Fibroblast of villous mesenchyme (primary cell): ENCODE data around the gene ZBTB47. TPM values are rescaled to one million over a fixed set of nuclear protein-coding genes. Genes with fewer than 3 reads are reported as not detected.

Experiments used
- DNase-seq: peaks from one replicate; pipeline ENCODE4 v3.0.0-alpha.2; 2010; ENCODE audit warnings: low read depth
- H3K4me3 ChIP-seq: 2 replicates; pipeline ENCODE4 v1.5.1; 2011; ENCODE audit warnings: low read depth, mild to moderate bottlenecking, low read length
- total RNA-seq: library from RNA; depleted of rRNA; stranded (reverse); fragments of >200 nt; gene quantifications from 2 replicates; pipeline ENCODE4 v1.2.3, GENCODE V29; 2012
- TF ChIP-seq, protein P1 (sequence below): IDR thresholded peaks from 2 replicates; pipeline ENCODE4 v1.5.1; 2012; ENCODE audit warnings: low read depth, mild to moderate bottlenecking, low read length; ENCODE audit not compliant: insufficient read depth

ZBTB47 gene
- total RNA-seq: 25.4 and 25.9 TPM in 2 replicates

- TF ChIP-seq, protein P1, sequence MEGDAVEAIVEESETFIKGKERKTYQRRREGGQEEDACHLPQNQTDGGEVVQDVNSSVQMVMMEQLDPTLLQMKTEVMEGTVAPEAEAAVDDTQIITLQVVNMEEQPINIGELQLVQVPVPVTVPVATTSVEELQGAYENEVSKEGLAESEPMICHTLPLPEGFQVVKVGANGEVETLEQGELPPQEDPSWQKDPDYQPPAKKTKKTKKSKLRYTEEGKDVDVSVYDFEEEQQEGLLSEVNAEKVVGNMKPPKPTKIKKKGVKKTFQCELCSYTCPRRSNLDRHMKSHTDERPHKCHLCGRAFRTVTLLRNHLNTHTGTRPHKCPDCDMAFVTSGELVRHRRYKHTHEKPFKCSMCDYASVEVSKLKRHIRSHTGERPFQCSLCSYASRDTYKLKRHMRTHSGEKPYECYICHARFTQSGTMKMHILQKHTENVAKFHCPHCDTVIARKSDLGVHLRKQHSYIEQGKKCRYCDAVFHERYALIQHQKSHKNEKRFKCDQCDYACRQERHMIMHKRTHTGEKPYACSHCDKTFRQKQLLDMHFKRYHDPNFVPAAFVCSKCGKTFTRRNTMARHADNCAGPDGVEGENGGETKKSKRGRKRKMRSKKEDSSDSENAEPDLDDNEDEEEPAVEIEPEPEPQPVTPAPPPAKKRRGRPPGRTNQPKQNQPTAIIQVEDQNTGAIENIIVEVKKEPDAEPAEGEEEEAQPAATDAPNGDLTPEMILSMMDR: no peak
- DNase-seq: peak; percentile 66
- H3K4me3 ChIP-seq: peak within 1 kb of the TSS; percentile 91
Measured at GRCh38 chr3:42653560-42654330, at the start of gene ZBTB47. Gene ZBTB47 (plus strand): TSS chr3:42653697. CDS start chr3:42658356, 4,659 bp downstream.

DNA sequence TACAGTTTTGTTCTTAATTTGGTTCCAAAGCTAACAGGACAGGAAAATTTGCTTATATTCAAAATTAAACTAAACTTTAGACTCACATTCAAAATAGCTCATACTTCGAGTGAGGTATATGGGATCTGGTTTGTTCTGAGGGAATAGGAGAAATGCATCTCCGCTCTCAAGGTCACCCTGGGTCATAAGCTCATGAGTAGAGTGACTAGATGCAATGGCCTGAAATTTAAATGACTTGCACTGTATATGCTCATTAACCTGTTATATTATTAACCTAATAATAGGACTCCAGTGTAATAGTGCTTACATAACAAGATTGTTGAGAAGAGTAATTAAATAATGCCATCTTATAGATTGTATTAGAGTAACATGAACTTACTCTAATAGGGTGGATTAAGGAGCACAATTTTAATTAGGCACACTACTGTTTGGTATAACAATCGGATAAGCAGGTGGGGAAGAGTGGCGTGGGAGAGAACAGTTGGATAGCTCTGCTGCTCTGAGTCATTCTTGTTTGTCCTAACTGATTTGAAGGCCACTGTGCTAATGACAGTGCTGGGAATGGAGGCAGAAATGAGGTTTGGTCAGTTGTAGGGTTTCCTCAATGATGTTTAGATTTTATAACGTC is 47.8 kb upstream of the ZBTB47 start:
- TF ChIP-seq, protein P1: no peak
- DNase-seq: peak; percentile 18
- no peak overlapping the region for H3K4me3 ChIP-seq

- no peak overlapping the region for H3K4me3 ChIP-seq
- DNase-seq: peak; percentile 48
- TF ChIP-seq, protein P1: no peak
Measured at GRCh38 chr3:42608581-42608980, 44.9 kb upstream of the ZBTB47 start.

- no peak for DNase-seq
Measured at GRCh38 chr3:42610976-42611375, 42.5 kb upstream of the ZBTB47 start.

GRCh38 chr3:42612217-42612616 is 41.3 kb upstream of the ZBTB47 start:
- TF ChIP-seq, protein P1: no peak

More at GRCh38 chr3:42610976-42611375, 42.5 kb upstream of the ZBTB47 start:
- H3K4me3 ChIP-seq: no peak overlapping the region
- TF ChIP-seq, protein P1: no peak

GRCh38 chr3:42612928-42613327 is 40.6 kb upstream of the ZBTB47 start:
- no peak for DNase-seq

More at GRCh38 chr3:42612217-42612616, 41.3 kb upstream of the ZBTB47 start:
- DNase-seq: no peak
- H3K4me3 ChIP-seq: no peak overlapping the region

More at GRCh38 chr3:42612928-42613327, 40.6 kb upstream of the ZBTB47 start:
- no peak overlapping the region for H3K4me3 ChIP-seq
- TF ChIP-seq, protein P1: no peak
